NB4 (cell line): ENCODE measurements around the gene DDX51.

Experiments
- DNase-seq: peaks from one replicate; pipeline ENCODE4 v3.0.0; 2010; ENCODE audit warnings: low read depth
- H3K4me3 ChIP-seq: one replicate; pipeline ENCODE4 v1.5.1; 2011; ENCODE audit warnings: mild to moderate bottlenecking, low read depth, low read length, moderate library complexity
- MAX ChIP-seq: IDR thresholded peaks from 2 replicates; pipeline ENCODE4 v1.6.1; 2011; ENCODE audit warnings: low read depth, low read length
- MYC ChIP-seq: IDR thresholded peaks from 2 replicates; pipeline ENCODE4 v1.6.1; 2011; ENCODE audit warnings: low read depth, low read length
- POLR2A ChIP-seq: IDR thresholded peaks from 2 replicates; pipeline ENCODE4 v1.6.1; 2011; ENCODE audit warnings: mild to moderate bottlenecking; ENCODE audit not compliant: insufficient read length; ENCODE audit errors: extremely low read depth
- TF ChIP-seq, protein P1 (sequence below): IDR thresholded peaks from one replicate; pipeline ENCODE4 v1.5.1; 2012; ENCODE audit warnings: low read depth, low read length

Gene DDX51

GRCh38 chr12:132179431-132180362 is 35.6 kb upstream of the DDX51 start:
- H3K4me3 ChIP-seq = no peak overlapping the region
- TF ChIP-seq MYC = no peak
- DNase-seq = no peak

- DNase-seq = peak; percentile 61
- no peak overlapping the region for H3K4me3 ChIP-seq
- TF ChIP-seq MYC (peak; percentile 40; the same call in 1 of the 2 replicates), MAX (peak; percentile 17; the same call in 1 of the 2 replicates), POLR2A (no peak)
- TF ChIP-seq, protein P1, sequence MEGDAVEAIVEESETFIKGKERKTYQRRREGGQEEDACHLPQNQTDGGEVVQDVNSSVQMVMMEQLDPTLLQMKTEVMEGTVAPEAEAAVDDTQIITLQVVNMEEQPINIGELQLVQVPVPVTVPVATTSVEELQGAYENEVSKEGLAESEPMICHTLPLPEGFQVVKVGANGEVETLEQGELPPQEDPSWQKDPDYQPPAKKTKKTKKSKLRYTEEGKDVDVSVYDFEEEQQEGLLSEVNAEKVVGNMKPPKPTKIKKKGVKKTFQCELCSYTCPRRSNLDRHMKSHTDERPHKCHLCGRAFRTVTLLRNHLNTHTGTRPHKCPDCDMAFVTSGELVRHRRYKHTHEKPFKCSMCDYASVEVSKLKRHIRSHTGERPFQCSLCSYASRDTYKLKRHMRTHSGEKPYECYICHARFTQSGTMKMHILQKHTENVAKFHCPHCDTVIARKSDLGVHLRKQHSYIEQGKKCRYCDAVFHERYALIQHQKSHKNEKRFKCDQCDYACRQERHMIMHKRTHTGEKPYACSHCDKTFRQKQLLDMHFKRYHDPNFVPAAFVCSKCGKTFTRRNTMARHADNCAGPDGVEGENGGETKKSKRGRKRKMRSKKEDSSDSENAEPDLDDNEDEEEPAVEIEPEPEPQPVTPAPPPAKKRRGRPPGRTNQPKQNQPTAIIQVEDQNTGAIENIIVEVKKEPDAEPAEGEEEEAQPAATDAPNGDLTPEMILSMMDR = no peak
Measured at GRCh38 chr12:132178801-132179401, 34.8 kb upstream of the DDX51 start.

DNA sequence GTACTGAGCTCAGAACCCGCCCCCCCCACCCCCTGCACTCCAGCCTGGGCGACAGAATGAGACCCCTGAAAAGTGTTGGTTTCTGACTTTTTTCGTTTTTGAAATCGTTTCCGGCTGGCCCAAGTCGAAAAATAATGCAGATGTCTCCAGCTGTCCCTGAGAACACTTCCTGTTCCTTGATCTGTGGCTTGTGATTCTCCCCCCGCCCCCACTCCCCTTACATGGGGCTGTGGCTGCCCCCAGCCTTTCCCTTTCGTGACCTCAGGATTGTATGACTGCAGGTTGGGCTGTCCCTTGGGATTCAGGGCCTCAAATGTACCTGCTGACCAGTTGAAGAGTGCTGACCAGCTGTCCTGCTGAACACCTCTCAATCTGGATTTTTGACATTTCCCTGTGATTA is 34.2 kb upstream of the DDX51 start:
- TF ChIP-seq POLR2A = no peak
- no peak for TF ChIP-seq MYC
- no peak for TF ChIP-seq MAX
- TF ChIP-seq, protein P1 = no peak
- peak; percentile 86 for DNase-seq
- peak overlapping the region; percentile 32 for H3K4me3 ChIP-seq

- no peak overlapping the region for H3K4me3 ChIP-seq
- TF ChIP-seq POLR2A (no peak), MYC (no peak), MAX (no peak)
- TF ChIP-seq, protein P1 = no peak
- DNase-seq = no peak
Measured at GRCh38 chr12:132176920-132177551, 32.9 kb upstream of the DDX51 start.

DNA sequence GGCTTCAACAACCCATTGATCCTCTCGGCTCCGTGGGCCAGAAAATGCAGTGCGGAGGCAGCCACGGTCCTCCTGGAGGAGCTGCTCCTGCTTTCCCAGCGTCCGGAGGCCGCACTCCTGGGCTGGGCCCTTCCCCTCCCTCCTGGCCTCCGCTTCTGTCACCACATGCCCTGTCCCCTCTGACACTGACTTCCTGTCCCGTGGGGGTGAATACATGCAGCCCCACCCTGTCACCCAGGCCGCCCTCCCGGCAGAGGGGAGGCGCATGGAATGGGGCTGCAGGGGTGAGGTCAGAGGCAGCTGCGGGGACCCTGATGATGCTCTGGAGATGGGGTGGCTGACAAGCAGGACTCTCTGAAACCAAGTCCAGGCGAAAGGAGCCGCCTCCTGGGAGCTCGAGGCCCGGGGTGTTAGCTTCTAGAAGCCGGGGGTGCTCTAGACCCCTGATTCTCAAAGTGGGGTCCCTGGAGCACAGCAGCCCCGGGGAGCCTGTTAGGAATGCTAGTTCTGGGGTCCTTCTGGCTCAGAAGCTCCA is 32.3 kb upstream of the DDX51 start:
- no peak overlapping the region for H3K4me3 ChIP-seq
- no peak for DNase-seq
- TF ChIP-seq POLR2A (no peak), MAX (no peak), MYC (no peak)
- TF ChIP-seq, protein P1 = no peak
